ENCODE results near the gene XRCC1.

XRCC1 gene

DNA sequence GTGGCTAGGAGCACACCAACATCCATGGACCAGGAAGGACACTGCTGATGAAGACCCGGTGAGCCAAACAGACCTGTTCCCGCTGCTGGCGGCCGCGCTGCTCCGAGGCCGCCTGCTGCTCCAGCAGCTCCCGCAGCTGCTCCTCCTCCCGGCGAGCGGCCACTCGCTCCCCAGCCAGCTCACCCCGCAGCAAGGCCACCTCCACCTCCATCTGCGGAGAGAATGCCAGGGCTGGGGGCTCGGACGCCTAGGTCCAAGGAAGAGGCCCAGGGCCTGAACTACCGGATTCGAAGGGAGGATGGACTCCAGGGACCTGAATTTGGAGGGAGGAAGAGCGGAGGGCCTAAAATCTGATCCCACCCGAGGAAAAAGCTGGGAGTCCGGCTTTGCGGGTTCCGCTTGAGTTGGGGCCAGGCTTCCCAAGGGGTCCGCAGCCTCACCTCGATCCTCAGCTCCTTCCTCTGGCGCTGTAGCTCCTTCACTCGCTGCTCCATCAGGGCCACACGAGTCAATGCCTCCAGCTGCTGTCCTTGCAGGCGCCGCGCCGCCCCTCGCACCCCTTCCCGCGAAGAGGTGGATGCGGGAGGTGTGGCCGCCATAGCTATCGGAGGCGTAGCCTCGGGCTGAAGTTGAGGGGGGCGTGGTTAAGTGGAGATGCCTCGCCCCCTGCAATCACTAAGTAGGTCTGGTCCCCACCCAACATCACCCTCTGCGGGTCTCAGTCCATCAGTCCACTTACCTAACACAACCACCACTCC, 73.5 kb downstream of the XRCC1 start:
- TF ChIP-seq, protein P1, sequence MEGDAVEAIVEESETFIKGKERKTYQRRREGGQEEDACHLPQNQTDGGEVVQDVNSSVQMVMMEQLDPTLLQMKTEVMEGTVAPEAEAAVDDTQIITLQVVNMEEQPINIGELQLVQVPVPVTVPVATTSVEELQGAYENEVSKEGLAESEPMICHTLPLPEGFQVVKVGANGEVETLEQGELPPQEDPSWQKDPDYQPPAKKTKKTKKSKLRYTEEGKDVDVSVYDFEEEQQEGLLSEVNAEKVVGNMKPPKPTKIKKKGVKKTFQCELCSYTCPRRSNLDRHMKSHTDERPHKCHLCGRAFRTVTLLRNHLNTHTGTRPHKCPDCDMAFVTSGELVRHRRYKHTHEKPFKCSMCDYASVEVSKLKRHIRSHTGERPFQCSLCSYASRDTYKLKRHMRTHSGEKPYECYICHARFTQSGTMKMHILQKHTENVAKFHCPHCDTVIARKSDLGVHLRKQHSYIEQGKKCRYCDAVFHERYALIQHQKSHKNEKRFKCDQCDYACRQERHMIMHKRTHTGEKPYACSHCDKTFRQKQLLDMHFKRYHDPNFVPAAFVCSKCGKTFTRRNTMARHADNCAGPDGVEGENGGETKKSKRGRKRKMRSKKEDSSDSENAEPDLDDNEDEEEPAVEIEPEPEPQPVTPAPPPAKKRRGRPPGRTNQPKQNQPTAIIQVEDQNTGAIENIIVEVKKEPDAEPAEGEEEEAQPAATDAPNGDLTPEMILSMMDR (IDR thresholded peaks at IDR 0.05; ENCODE audit: extremely low read depth, missing control alignments): no peak
- no peak for DNase-seq (ENCODE audit: low spot score)

DNA sequence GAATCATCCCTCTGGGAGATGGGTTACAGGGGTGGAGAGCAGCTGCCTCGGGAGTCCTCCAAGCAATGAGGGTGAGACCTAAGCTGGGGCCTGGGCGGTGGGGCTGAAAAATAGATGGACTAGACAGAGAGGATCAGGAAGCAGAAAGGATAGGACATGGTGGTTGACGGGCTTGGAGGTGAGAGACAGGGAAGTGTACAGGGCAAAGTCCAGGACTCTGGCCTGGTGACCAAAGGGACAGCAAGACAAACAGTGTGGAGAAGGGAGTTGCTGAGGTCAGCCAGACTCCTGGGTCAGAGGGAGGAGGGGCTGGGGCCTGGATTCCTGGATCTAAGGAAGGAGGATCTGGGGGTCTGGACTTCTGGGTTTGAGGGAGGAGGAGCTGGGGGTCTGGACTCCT, 76.3 kb downstream of the XRCC1 start:
- no peak for DNase-seq (ENCODE audit: low spot score)
- TF ChIP-seq, protein P1 (IDR thresholded peaks at IDR 0.05; ENCODE audit: extremely low read depth, missing control alignments): no peak

DNA sequence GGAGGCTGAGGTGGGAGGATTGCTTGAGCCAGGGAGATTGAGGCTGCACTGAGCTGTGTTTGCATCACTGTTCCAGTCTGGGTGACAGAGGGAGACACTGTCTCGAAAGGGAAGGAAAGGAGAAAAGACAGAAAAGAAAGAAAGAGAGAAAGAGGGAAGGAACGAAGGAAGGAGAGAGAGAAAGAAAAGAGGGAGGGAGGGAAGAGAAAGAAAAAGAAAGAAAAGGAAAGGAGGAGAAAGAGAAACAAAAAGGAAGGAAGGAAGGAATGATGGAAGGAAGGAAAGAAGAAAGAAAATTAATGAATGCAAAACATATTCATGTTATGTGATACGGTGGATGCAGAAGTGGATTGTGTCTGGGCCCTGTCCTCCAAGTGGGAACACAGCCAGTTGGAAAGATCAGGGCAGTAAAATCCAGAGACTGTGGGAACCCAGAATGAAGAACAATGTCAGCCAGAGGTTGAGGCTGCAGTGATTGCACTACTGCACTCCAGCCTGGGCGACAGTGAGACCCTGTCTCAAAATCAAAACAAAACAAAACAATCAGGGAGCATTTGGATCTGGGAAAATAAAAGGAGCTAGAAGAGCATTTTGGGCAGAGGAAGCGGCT, 77.0 kb downstream of the XRCC1 start:
- no peak for DNase-seq (ENCODE audit: low spot score)
- TF ChIP-seq, protein P1 (IDR thresholded peaks at IDR 0.05; ENCODE audit: extremely low read depth, missing control alignments): no peak

DNA sequence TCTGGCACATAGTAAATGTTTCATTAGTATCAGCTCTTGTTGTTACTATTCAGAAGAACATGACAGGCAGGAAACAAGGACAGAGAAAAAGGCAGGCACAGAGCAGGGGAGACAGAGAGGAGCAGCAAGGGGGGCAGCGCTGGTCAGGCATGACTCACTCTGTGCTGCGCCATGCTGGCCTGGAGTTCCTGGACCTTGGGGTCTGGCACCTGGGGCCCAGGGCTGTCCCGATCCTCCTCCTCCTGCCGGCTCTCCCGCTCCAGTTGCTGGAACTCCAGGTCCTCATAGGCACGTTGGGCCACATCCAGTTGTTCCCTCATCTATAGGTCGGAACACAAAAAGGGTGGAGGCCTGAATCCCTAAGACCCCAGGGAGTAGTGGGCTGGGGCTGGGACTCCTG, 78.4 kb downstream of the XRCC1 start:
- DNase-seq (ENCODE audit: low spot score): no peak
- TF ChIP-seq, protein P1 (IDR thresholded peaks at IDR 0.05; ENCODE audit: extremely low read depth, missing control alignments): no peak

DNA sequence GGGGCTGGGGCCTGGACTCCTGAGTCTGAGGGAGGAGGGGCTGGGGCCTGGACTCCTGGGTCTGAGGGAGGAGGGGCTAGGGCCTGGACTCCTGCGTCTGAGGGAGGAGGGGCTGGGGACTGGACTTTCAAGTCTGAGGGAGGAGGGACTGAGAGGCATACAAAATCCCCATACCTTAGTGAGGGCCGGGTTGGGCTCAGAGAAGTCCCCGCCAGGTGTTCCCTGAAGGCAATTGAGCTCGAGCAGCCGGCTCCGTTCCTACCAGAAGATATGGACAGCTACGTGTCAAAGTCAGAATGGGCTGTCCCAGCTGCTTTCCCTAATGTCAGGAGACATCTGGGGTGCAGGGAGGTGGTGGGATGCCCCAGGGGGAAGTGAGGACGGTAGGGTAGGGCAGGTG, 80.2 kb downstream of the XRCC1 start:
- TF ChIP-seq, protein P1 (IDR thresholded peaks at IDR 0.05; ENCODE audit: extremely low read depth, missing control alignments): no peak
- no peak for DNase-seq (ENCODE audit: low spot score)
